Testis (tissue), 3 donors: Measurements from ENCODE around the gene STK39. TPM values are rescaled to one million over a fixed set of nuclear protein-coding genes. Genes with fewer than 3 reads are reported as not detected.

ENCODE experiments used
- DNase-seq: peaks from one replicate; pipeline ENCODE4 v3.0.0-alpha.2; 2019
- H3K27ac ChIP-seq, 2 donors: fragments of 200-600 bp; sonication (generic); one replicate each; pipeline ENCODE4 v1.5.1; 2019
- H3K27me3 ChIP-seq: fragments of 200-600 bp; sonication (generic); one replicate; pipeline ENCODE4 v1.5.1; 2019
- H3K36me3 ChIP-seq: fragments of 200-600 bp; sonication (generic); one replicate; pipeline ENCODE4 v1.5.1; 2017; ENCODE audit warnings: low read depth; ENCODE audit errors: missing control alignments
- H3K4me1 ChIP-seq: fragments of 200-600 bp; sonication (generic); one replicate; pipeline ENCODE4 v1.5.1; 2019
- H3K4me3 ChIP-seq, 2 donors: fragments of 200-600 bp; sonication (generic); one replicate each; pipeline ENCODE4 v1.5.1; 2017 to 2019
- H3K9me3 ChIP-seq: fragments of 200-600 bp; sonication (generic); one replicate; pipeline ENCODE4 v1.5.1; 2017
- POLR2A ChIP-seq: fragments of 450-650 bp; IDR thresholded peaks from one replicate; pipeline ENCODE4 v1.6.1; 2017; ENCODE audit warnings: antibody characterized with exemption, mild to moderate bottlenecking, moderate library complexity
- WGBS, 2 donors: methylation state at CpG; one replicate each; pipeline ENCODE4 v1.1.5; 2018; 5-methylcytosine and 5-hydroxymethylcytosine counted together
- intact Hi-C: fragments of 100-400 bp; cut with DNase I; formaldehyde crosslinking; loops from one replicate; pipeline ENCODE4 v1.15.1; 2023; ENCODE audit warnings: low total_unique reads
- polyA plus RNA-seq: library from polyadenylated mRNA; stranded (reverse); fragments of 350-450 nt; fragmentation: Illumina TruSeq; extraction: RNeasy Lipid Tissue Mini Kit (QIAGEN cat#74804); gene quantifications from one replicate; pipeline ENCODE4 v1.2.3, GENCODE V29; 2014; ENCODE audit warnings: low read depth, low replicate concordance; ENCODE audit not compliant: insufficient read depth
- total RNA-seq, 2 donors: library from RNA; depleted of rRNA; stranded (reverse); fragments of >200 nt; gene quantifications; one replicate each; pipeline ENCODE4 v1.2.3, GENCODE V29; 2016
- TF ChIP-seq, protein P1 (sequence below), 3 experiments: fragments of 450-650 bp in 2 of 3; fragments of 200-600 bp in 1 of 3; sonication (generic) in 1 of 3; IDR thresholded peaks; one replicate each; pipeline ENCODE4 v1.5.1; 2016 to 2019; ENCODE audit warnings: antibody characterized with exemption in 3 of 3, mild to moderate bottlenecking in 2 of 3, moderate library complexity in 1 of 3

STK39 gene
- total and polyA plus RNA-seq, 3 donors from 2014 or later, result 26.4 to 70.7 (median 41.8) TPM

DNA sequence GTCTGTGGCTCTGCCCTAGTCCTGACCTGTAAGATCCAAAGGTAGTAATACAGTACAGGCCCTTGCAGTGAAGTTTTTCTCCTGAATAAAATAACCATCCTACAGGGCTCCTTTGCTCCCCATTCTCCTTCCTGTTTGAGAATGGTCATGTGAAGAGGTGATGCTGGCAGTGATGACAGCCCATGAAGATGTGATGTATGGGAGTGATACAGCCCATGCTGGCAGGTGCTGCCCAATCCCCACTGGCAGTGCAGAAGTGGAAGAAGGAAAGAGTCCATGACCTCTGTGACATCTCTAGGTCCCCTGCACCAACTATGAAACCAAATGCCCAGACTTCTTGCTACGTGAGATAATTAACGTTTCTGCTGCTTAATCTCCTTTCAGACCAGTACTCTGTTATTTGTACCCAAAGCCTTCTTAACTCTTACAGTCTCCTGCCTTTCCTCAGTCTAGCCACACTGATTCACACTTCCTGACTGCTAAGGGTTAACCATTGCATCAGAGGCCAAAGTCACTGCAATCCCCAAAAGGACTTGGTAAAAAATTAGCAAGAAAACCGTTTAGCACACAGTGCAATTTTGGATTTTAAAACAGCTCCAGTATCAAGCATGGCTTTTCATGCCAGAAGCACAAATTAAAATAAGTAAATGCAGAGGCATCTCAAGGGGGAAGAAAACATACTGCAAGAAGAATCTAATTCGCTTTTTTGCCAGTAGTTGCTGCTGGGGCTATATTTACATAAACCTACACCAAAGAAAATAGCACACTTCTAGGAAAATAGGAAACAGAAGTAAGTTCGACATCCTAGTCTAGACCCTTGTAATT, 98.0 kb downstream of the STK39 start:
- 75% methylated on average over 5 of the region's 5 CpGs for WGBS, 2 donors
- intact Hi-C loops, result no loop called here
- TF ChIP-seq, protein P1, sequence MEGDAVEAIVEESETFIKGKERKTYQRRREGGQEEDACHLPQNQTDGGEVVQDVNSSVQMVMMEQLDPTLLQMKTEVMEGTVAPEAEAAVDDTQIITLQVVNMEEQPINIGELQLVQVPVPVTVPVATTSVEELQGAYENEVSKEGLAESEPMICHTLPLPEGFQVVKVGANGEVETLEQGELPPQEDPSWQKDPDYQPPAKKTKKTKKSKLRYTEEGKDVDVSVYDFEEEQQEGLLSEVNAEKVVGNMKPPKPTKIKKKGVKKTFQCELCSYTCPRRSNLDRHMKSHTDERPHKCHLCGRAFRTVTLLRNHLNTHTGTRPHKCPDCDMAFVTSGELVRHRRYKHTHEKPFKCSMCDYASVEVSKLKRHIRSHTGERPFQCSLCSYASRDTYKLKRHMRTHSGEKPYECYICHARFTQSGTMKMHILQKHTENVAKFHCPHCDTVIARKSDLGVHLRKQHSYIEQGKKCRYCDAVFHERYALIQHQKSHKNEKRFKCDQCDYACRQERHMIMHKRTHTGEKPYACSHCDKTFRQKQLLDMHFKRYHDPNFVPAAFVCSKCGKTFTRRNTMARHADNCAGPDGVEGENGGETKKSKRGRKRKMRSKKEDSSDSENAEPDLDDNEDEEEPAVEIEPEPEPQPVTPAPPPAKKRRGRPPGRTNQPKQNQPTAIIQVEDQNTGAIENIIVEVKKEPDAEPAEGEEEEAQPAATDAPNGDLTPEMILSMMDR (IDR thresholded peaks at IDR 0.05), result no peak
- no peak for TF ChIP-seq POLR2A
- no peak overlapping the region for H3K4me3 ChIP-seq
- no peak for DNase-seq
- H3K27ac ChIP-seq, result no peak overlapping the region
- peaks cover 5% of the 10 kb centered on the region for H3K4me1 ChIP-seq
- H3K27me3 ChIP-seq, result no peaks in the 10 kb centered on the region
- H3K9me3 ChIP-seq, result no peaks in the 10 kb centered on the region
- no peaks in the 10 kb centered on the region for H3K36me3 ChIP-seq

- no peak overlapping the region for H3K27ac ChIP-seq
- DNase-seq, result no peak
- H3K36me3 ChIP-seq, result no peaks in the 10 kb centered on the region
- 74 to 76% methylated on average over 8 of the region's 8 CpGs for WGBS, 2 donors
- H3K27me3 ChIP-seq, result no peaks in the 10 kb centered on the region
- TF ChIP-seq, protein P1 (IDR thresholded peaks at IDR 0.05), result no peak
- no peak for TF ChIP-seq POLR2A
- intact Hi-C loops, result no loop called here
- H3K4me1 ChIP-seq, result peaks cover 5% of the 10 kb centered on the region
- no peaks in the 10 kb centered on the region for H3K9me3 ChIP-seq
- H3K4me3 ChIP-seq, result no peak overlapping the region
Measured at GRCh38 chr2:168147830-168148794, 99.3 kb downstream of the STK39 start.

DNA sequence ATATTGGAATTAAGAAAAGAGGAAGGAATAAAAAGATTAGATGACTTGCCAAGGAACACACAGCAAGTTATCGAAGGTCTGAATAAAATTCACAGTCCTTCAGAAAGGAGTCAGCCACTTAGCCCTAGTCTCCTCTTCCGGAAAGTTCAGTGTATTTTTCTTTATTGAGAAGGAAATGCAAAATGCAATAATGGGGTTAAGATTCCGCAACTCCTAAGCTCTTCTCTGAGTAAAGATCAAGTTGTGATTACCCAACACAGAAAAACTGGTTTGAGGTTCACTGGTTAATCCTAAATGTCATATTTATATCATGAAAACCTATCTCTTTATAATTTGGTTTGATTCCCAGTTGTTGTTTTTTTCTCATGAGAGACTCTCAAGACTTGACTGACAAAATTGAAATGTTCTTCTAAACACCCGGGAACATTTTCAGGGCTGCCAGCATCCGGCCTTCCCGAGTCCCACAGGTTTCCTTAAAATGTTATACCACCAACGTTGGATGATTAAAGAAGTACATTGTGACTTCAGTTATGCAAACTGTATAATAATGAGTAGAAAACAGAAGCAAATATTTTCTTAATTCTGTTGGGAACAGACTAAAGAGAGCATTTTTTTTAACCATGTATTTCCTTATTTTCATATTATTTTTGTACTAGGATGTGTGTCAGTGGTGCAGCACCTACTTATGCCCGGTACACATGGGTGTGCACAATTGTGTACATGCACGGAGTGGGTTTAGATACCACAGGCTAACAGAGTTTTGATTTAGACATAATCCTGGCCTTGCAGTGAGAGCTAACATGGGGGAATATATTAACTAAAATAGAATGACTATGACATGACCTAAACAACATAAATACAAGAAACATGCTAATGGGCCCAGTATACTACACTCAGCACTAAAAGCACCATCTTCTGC, 100.2 kb downstream of the STK39 start:
- Histone ChIP-seq H3K4me3 (no peak overlapping the region), H3K9me3 (no peaks in the 10 kb centered on the region), H3K4me1 (peaks cover under 1% of the 10 kb centered on the region), H3K36me3 (no peaks in the 10 kb centered on the region), H3K27ac (no peak overlapping the region), H3K27me3 (no peaks in the 10 kb centered on the region)
- 70 to 81% methylated on average over 9 of the region's 9 CpGs for WGBS, 2 donors
- intact Hi-C loops, result no loop called here
- TF ChIP-seq POLR2A, result no peak
- TF ChIP-seq, protein P1 (IDR thresholded peaks at IDR 0.05), result no peak
- DNase-seq, result no peak

DNA sequence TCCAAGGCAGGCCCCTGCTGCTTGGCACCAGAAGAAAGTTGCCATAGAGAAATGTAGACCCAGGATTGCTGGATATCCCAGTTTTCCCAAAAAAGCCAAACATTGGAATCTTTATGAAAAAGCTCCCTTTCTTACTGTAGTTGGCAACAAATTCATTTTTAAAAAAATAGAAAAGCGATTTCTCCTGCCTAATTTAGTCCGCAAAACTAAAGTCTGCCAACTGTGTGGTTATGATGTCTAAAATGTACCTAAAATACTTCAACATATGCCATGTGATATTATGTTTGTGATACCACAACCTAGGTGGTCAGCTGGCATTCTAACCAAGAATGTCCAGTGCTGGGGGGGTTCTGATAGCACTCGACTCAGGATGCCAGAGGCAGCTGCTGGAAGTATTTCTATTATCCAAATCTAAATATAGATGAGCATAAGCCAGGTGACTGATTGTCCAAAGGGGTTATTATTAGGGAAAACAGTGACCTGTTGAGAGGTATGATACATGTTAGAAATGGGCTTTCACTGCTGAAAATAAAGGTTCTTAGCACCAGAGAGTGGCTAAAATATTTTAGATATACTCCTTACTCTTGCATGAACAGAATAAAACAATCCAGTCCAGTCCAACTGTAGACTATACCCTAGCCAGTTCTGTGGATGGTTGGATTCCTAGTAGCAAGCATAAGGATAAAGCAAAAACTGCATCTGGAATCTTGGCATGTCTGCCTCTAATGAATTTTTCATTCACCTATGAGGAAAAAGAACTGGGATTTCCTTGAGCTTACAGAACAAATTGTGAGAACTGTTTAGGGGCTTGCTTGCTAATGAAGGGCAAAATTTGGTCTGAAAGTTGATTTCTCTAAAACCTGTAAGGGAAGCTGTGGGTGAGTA, 101.7 kb downstream of the STK39 start:
- Histone ChIP-seq H3K27ac (no peak overlapping the region), H3K27me3 (no peaks in the 10 kb centered on the region), H3K36me3 (no peaks in the 10 kb centered on the region), H3K4me3 (no peak overlapping the region), H3K9me3 (no peaks in the 10 kb centered on the region), H3K4me1 (no peaks in the 10 kb centered on the region)
- DNase-seq, result no peak
- WGBS, 2 donors, result 67 to 72% methylated on average over 3 of the region's 3 CpGs
- intact Hi-C loops, result no loop called here
- TF ChIP-seq, protein P1 (IDR thresholded peaks at IDR 0.05), result no peak
- no peak for TF ChIP-seq POLR2A
